Adrenal gland (tissue), 12 donors: ENCODE measurements around the gene PRDM16. TPM values are rescaled to one million over a fixed set of nuclear protein-coding genes. Genes with fewer than 3 reads are reported as not detected.

ENCODE experiments used
- DNase-seq, 7 donors: peaks; one replicate each; pipeline ENCODE4 v3.0.0-alpha.2; 2019 to 2020
- H3K27ac ChIP-seq, 5 donors: fragments of 200-600 bp; sonication (generic) in 4 of 5; 1 replicate in 3 of 5; 2 replicates in 2 of 5; pipeline versions ENCODE4 v1.5.1 to v1.8.0; 2016 to 2020; ENCODE audit warnings: mild to moderate bottlenecking in 1 of 5
- H3K27me3 ChIP-seq: fragments of 200-600 bp; 2 replicates; pipeline ENCODE4 v1.8.0; 2021
- H3K36me3 ChIP-seq, 2 donors: fragments of 200-600 bp; replicated peaks in 1 of 2; 1 replicate in 1 of 2; 2 replicates in 1 of 2; pipeline versions ENCODE4 v1.5.1 to v1.8.0; 2018 to 2022
- H3K4me1 ChIP-seq, 2 donors: fragments of 200-600 bp; replicated peaks in 1 of 2; 1 replicate in 1 of 2; 2 replicates in 1 of 2; pipeline versions ENCODE4 v1.5.1 to v1.8.0; 2018 to 2021
- H3K4me3 ChIP-seq, 4 donors: fragments of 200-600 bp; sonication (generic) in 3 of 4; one replicate each; pipeline ENCODE4 v1.5.1; 2016 to 2018
- H3K9me3 ChIP-seq, 3 donors: fragments of 200-600 bp; sonication (generic) in 1 of 3; replicated peaks in 1 of 3; 1 replicate in 2 of 3; 2 replicates in 1 of 3; pipeline versions ENCODE4 v1.5.1 to v1.8.0; 2016 to 2021
- POLR2A ChIP-seq, 2 donors: fragments of 450-650 bp; IDR thresholded peaks; one replicate each; pipeline ENCODE4 v1.6.1; 2017; ENCODE audit warnings: antibody characterized with exemption in 2 of 2, mild to moderate bottlenecking in 2 of 2, moderate library complexity in 1 of 2
- WGBS, 4 donors: extraction: QIAGEN DNeasy Blood & Tissue Kit in 2 of 4; methylation state at CpG; one replicate each; pipeline versions ENCODE4 v1.1.5 to v1.1.7; 2013 to 2017; 5-methylcytosine and 5-hydroxymethylcytosine counted together
- intact Hi-C, 2 donors: fragments of 100-400 bp; cut with DNase I; formaldehyde crosslinking; loops; one replicate each; pipeline versions ENCODE4 v1.14.1 to v1.15.0; 2022 to 2023
- polyA plus RNA-seq, 3 donors: library from polyadenylated mRNA; stranded (reverse); fragments of 200-250 nt in 2 of 3; fragments of 350-450 nt in 1 of 3; fragmentation: Illumina TruSeq in 1 of 3; extraction: RNeasy Lipid Tissue Mini Kit (QIAGEN cat#74804) in 1 of 3; gene quantifications; one replicate each; pipeline ENCODE4 v1.2.3, GENCODE V29; 2013 to 2014
- total RNA-seq, 9 donors: library from RNA; depleted of rRNA in 4 of 9; stranded (reverse); fragments of >200 nt in 4 of 9; fragments of 120-200 nt in 1 of 9; fragmentation: NEBNext Ultra II Directional in 1 of 9; extraction: Animal tissue kit (Norgen Biotek cat#: 25700) in 1 of 9; gene quantifications; one replicate each; pipeline versions ENCODE4 v1.1.0 to v1.2.4, GENCODE V29; 2013 to 2023
- TF ChIP-seq, protein P1 (sequence below), 6 experiments: fragments of 450-650 bp in 4 of 6; fragments of 200-600 bp in 2 of 6; sonication (generic) in 1 of 6; IDR thresholded peaks; 1 replicate in 5 of 6; 2 replicates in 1 of 6; pipeline versions ENCODE4 v1.5.1 to v1.8.0; 2016 to 2021; ENCODE audit warnings: antibody characterized with exemption in 6 of 6, mild to moderate bottlenecking in 2 of 6, moderate library complexity in 1 of 6
- donor health status: healthy with polysubstance abuse.
- donor health status: Bipolar disorder and iron deficiency.
- donor health status: DM: yes; HTN: yes; CAD: no.
- donor health status: DM: no; HTN: no; CAD: no.
- donor health status: DM: no; HTN: no; CAD: no.
- donor health status: DM: yes; HTN: yes; CAD: no.

The PRDM16 gene
- total and polyA plus RNA-seq, 12 donors, result 0.04 to 2.8 (median 0.61) TPM; not detected in 1

DNA sequence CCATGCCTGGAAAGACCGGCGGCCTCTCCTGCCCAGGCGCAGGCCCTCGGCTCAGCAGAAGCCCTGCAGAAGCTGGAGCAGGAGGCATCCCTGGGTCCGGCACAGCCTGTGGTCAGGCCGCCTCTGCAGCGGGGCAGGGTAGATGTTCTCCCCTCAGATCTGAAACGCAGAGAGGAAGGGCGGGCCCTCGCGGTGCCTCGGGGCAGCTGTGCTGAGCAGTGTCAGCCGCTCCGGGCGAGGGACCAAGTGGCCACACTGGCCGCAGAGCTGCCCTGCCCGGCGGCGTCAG lies 210.1 kb downstream of the PRDM16 start:
- DNase-seq, result no peak
- Histone ChIP-seq H3K27ac (no peak overlapping the region), H3K9me3 (no peaks in the 10 kb centered on the region), H3K4me1 (no peaks in the 10 kb centered on the region), H3K36me3 (no peaks in the 10 kb centered on the region), H3K27me3 (peaks cover 13% of the 10 kb centered on the region), H3K4me3 (no peak overlapping the region)
- intact Hi-C loops, result loop anchor here in 1 of 2 donors (10.0 kb wide), 1 partner anchor 214 kb away; the partner anchor contains the start of gene PRDM16
- WGBS, 4 donors, result 83 to 88% (median 87%) methylated on average over 7 to 19 of the region's 19 CpGs; no CpG with 5 or more reads in 1 of the 4 donors
- TF ChIP-seq, protein P1, sequence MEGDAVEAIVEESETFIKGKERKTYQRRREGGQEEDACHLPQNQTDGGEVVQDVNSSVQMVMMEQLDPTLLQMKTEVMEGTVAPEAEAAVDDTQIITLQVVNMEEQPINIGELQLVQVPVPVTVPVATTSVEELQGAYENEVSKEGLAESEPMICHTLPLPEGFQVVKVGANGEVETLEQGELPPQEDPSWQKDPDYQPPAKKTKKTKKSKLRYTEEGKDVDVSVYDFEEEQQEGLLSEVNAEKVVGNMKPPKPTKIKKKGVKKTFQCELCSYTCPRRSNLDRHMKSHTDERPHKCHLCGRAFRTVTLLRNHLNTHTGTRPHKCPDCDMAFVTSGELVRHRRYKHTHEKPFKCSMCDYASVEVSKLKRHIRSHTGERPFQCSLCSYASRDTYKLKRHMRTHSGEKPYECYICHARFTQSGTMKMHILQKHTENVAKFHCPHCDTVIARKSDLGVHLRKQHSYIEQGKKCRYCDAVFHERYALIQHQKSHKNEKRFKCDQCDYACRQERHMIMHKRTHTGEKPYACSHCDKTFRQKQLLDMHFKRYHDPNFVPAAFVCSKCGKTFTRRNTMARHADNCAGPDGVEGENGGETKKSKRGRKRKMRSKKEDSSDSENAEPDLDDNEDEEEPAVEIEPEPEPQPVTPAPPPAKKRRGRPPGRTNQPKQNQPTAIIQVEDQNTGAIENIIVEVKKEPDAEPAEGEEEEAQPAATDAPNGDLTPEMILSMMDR (IDR thresholded peaks at IDR 0.05), result no peak
- TF ChIP-seq POLR2A (IDR thresholded peaks at IDR 0.05), result no peak

DNA sequence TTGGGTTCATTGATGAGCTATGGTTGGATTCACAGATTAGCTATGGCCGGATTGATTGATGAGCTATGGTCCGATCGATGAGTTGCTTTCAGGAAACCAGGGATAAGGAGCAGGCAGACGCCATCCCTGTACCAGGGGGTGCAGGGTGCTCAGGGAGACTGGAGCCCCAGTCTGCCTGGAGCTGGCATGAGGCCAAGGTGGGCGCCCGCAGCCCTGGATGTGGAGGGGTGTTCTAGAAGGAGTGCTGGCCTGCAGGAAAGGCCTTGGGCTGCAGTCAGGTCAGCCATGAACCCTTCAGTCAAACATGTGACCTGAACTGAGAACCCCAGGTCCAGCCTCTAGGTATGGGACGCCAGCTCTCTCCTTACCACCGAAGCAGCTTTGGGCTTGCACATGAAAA lies 212.7 kb downstream of the PRDM16 start:
- Histone ChIP-seq H3K27me3 (peaks cover 21% of the 10 kb centered on the region), H3K27ac (no peak overlapping the region), H3K9me3 (no peaks in the 10 kb centered on the region), H3K36me3 (no peaks in the 10 kb centered on the region), H3K4me3 (no peak overlapping the region), H3K4me1 (no peaks in the 10 kb centered on the region)
- DNase-seq, result no peak
- TF ChIP-seq, protein P1 (IDR thresholded peaks at IDR 0.05), result no peak
- TF ChIP-seq POLR2A (IDR thresholded peaks at IDR 0.05), result no peak
- intact Hi-C loops, result loop anchor here in 1 of 2 donors (5.0 to 10.0 kb wide), 2 partner anchors 214 to 267 kb away; partner anchors contain the start of gene PRDM16
- 89 to 93% (median 91%) methylated on average over 7 to 8 of the region's 8 CpGs for WGBS, 4 donors

DNA sequence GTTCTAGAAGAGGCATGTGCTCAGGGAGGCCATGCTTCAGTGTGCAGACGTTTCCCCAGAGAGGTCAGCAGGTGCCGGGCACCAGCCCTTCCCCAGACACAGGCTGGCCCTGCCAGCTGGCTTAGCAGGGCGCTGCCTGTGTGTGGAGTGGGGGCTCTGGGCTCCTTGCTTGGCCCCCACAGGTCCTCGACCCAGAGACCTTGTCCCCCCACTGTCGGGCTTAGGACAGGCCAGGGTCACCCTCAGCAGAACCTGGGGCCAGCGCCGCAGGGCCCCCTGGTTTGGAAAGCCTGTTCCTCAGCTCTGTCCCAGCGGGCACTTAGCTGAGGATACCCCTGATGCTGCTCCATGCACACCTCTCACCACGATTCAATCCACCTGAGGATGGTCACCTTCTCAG lies 213.2 kb downstream of the PRDM16 start:
- TF ChIP-seq, protein P1 (IDR thresholded peaks at IDR 0.05), result no peak
- TF ChIP-seq POLR2A (IDR thresholded peaks at IDR 0.05), result no peak
- Histone ChIP-seq H3K9me3 (no peaks in the 10 kb centered on the region), H3K27ac (no peak overlapping the region), H3K36me3 (no peaks in the 10 kb centered on the region), H3K4me1 (no peaks in the 10 kb centered on the region), H3K27me3 (peaks cover 21% of the 10 kb centered on the region), H3K4me3 (no peak overlapping the region)
- WGBS, 4 donors, result 74 to 97% (median 81%) methylated on average over 4 to 9 of the region's 9 CpGs
- intact Hi-C loops, result loop anchor here in 1 of 2 donors (5.0 to 10.0 kb wide), 2 partner anchors 215 to 267 kb away; partner anchors contain the start of gene PRDM16
- no peak for DNase-seq

DNA sequence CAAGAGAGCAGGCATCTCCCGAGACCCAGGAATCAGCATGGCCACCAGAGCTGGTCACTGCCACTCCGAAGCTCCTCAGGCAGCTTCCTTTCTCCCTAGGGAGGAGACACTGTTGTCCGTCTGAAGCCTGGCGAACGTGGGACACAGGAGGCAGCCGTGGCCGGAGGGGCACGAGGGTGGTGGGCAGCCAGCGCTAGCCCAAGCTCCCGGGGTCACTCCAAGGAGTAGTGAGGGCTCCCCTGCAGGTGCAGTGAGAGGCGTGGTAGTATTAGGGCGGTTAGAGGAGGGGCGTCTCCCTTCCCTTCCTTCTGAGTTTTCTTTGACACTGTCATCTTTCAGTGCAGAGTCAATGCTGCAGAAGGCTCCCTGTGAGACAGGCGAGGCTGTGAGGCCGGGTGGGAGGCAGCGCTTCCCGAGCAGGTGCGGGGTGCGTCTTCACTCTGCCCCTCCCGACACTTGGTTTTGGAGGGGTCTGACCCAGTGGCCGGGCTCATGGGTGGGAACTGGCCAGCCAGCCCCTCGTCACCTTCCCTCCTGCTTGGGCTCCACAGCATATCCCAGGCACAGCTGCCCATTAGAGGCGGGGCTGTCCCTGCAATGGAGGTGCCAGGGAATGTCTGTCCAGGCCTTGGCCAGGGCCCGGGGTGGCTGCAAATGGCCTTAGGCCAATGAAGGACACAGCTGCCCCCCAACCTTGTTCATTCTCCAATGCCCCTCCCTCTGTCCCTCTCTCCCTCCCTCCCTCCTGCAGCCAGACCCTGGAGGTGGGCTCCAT lies 213.8 kb downstream of the PRDM16 start:
- H3K27me3 ChIP-seq, result peaks cover 21% of the 10 kb centered on the region
- H3K9me3 ChIP-seq, result no peaks in the 10 kb centered on the region
- TF ChIP-seq POLR2A (IDR thresholded peaks at IDR 0.05), result no peak
- TF ChIP-seq, protein P1 (IDR thresholded peaks at IDR 0.05), result no peak
- no peaks in the 10 kb centered on the region for H3K36me3 ChIP-seq
- H3K27ac ChIP-seq, result no peak overlapping the region
- no peak overlapping the region for H3K4me3 ChIP-seq
- no peak for DNase-seq
- no peaks in the 10 kb centered on the region for H3K4me1 ChIP-seq
- intact Hi-C loops, result loop anchor here in 1 of 2 donors (5.0 to 10.0 kb wide), 2 partner anchors 216 to 268 kb away; partner anchors contain the start of gene PRDM16
- 66 to 82% (median 81%) methylated on average over 11 to 24 of the region's 24 CpGs for WGBS, 4 donors
